Measurements from ENCODE around the gene KCNB1.

KCNB1 gene

GRCh38 chr20:49320460-49320859 is 162.0 kb downstream of the KCNB1 start:
- no peak overlapping the region for H3K27ac ChIP-seq (replicated peaks)
- no peak for TF ChIP-seq SPI1 (IDR thresholded peaks at IDR 0.05; ENCODE audit: borderline replicate concordance, low read depth)
- no peak for TF ChIP-seq REST (IDR thresholded peaks at IDR 0.05; ENCODE audit: insufficient replicate concordance, low read depth)
- TF ChIP-seq CTCF (IDR thresholded peaks at IDR 0.05; ENCODE audit: insufficient read depth, low read length): peak; percentile 4
- DNase-seq (ENCODE audit: low read depth in 1 of 2, low spot score in 1 of 2): peak in 1 of 2 experiments; percentile 23
- H3K4me3 ChIP-seq (replicated peaks; ENCODE audit: insufficient read depth, low read length): no peak overlapping the region
- peaks cover 45% of the 10 kb centered on the region for H3K27me3 ChIP-seq (ENCODE audit: insufficient read depth, poor library complexity, severe bottlenecking)

- Histone ChIP-seq H3K27me3 (ENCODE audit: insufficient read depth, poor library complexity, severe bottlenecking) (peaks cover 45% of the 10 kb centered on the region), H3K27ac (replicated peaks) (no peak overlapping the region), H3K4me3 (replicated peaks; ENCODE audit: insufficient read depth, low read length) (no peak overlapping the region)
- DNase-seq (ENCODE audit: low read depth in 1 of 2, low spot score in 1 of 2): no peak
- no peak for TF ChIP-seq SPI1 (IDR thresholded peaks at IDR 0.05; ENCODE audit: borderline replicate concordance, low read depth)
- TF ChIP-seq GABPA (IDR thresholded peaks at IDR 0.05; ENCODE audit: low read depth): no peak
- no peak for TF ChIP-seq CTCF (IDR thresholded peaks at IDR 0.05; ENCODE audit: insufficient read depth, low read length)
- no peak for TF ChIP-seq REST (IDR thresholded peaks at IDR 0.05; ENCODE audit: insufficient replicate concordance, low read depth)
- no peak for TF ChIP-seq POLR2AphosphoS5 (IDR thresholded peaks at IDR 0.05; ENCODE audit: low read depth)
Measured at GRCh38 chr20:49319208-49319809, 163.2 kb downstream of the KCNB1 start.

- Histone ChIP-seq H3K27me3 (ENCODE audit: insufficient read depth, poor library complexity, severe bottlenecking) (peaks cover 45% of the 10 kb centered on the region), H3K27ac (replicated peaks) (no peak overlapping the region), H3K4me3 (replicated peaks; ENCODE audit: insufficient read depth, low read length) (peak overlapping the region; percentile 39)
- DNase-seq (ENCODE audit: low read depth in 1 of 2, low spot score in 1 of 2): peak in 1 of 2 experiments; percentile 9
- TF ChIP-seq SPI1 (IDR thresholded peaks at IDR 0.05; ENCODE audit: borderline replicate concordance, low read depth) (no peak), GABPA (IDR thresholded peaks at IDR 0.05; ENCODE audit: low read depth) (no peak), CTCF (IDR thresholded peaks at IDR 0.05; ENCODE audit: insufficient read depth, low read length) (no peak), POLR2AphosphoS5 (IDR thresholded peaks at IDR 0.05; ENCODE audit: low read depth) (no peak), REST (IDR thresholded peaks at IDR 0.05; ENCODE audit: insufficient replicate concordance, low read depth) (no peak)
Measured at GRCh38 chr20:49318430-49319207, 163.8 kb downstream of the KCNB1 start.

Measured in HL-60 (cell line).